ENCODE results near the gene ERFL. TPM values are rescaled to one million over a fixed set of nuclear protein-coding genes. Genes with fewer than 3 reads are reported as not detected.

ERFL gene
- total RNA-seq, 1 experiment from 2014 or later: 0.79 TPM

DNA sequence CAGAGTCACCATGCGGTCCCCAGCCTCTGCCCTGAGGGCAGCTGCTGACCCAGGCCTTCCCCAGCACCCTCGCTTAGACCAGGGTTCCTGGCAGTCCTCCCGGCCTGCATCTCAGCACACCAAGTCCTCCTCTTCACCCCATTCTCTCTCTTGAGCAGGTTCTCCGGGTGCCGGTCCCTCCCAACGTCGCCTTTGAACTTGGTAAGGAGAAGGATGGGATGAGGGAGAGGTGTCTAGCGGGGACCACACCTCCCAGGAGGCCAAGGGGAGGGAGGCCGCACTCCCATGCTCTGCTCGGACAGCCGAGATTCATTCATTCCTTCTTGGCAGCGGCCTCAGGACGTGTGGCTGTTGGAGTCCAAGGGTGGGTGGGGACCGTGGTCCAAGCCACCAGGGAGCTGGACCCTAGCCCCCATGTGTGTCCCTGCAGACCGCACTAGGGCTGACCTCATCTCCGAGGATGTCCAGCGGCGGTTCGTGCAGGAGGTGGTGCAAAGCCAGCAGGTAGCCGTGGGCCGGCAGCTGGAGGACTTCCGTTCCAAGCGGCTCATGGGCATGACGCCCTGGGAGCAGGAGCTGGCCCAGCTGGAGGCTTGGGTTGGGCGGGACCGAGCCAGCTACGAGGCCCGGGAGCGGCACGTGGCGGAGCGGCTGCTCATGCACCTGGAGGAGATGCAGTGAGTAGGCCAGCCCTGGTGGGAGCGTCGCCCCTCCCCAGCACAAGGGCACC lies 35.9 kb downstream of the ERFL start:
- H3K9ac ChIP-seq (ENCODE audit: low read length): no peak overlapping the region

DNA sequence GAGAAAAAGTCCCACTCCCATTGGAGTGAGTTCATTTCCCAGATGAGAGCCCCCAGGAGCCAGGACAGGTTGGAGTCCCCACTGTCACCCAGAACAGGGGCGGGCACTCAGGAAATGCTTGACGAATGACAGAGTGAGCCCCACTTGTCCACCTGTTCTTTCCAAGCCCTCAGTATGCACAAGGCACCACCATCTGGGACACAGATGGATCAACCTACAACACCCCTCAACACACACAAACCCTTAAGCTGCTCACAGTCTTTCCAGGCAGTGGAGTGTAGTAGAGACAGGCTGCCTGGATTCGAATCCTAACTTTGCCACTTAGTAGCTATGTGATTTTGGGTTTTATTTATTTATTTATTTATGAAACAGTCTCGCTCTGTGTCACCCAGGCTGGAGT lies 37.3 kb downstream of the ERFL start:
- H3K27ac ChIP-seq (ENCODE audit: low read depth, low read length): no peak overlapping the region
- no peaks in the 10 kb centered on the region for H4K20me1 ChIP-seq (ENCODE audit: insufficient read depth)
- no peak overlapping the region for H3K4me3 ChIP-seq (replicated peaks in 1 of 2; ENCODE audit: low read depth in 1 of 2, low read length in 2 of 2)
- DNase-seq (ENCODE audit: low read depth, low spot score) (no peak), ATAC-seq (no peak)
- no peak overlapping the region for H3K4me2 ChIP-seq (ENCODE audit: low read length)
- intact Hi-C loops (cut with micrococcal nuclease): no loop called here
- H3K36me3 ChIP-seq (ENCODE audit: control insufficient read depth in 1 of 2, insufficient read depth in 2 of 2, low read length in 2 of 2): peaks cover 13 to 26% of the 10 kb centered on the region in 2 experiments
- no peaks in the 10 kb centered on the region for H3K9me3 ChIP-seq (ENCODE audit: control insufficient read depth in 1 of 2, insufficient read depth in 1 of 2, low read depth in 1 of 2, low read length in 2 of 2)
- no TSS peak for BruUV-seq (replicated peaks)
- ChIA-PET POLR2A (no interaction called here), RAD21 (ENCODE audit: low non-redundant PET in 1 of 2, low total read pairs in 2 of 2, uncharacterized antibody in 2 of 2, unreplicated experiment in 2 of 2) (no interaction called here), CTCF (no interaction called here)
- peaks cover 21 to 31% of the 10 kb centered on the region in 2 experiments for H3K4me1 ChIP-seq (ENCODE audit: control insufficient read depth in 1 of 2, insufficient read depth in 2 of 2, low read length in 2 of 2)
- no peak overlapping the region for H2AFZ ChIP-seq (ENCODE audit: low read depth, low read length, poor library complexity, severe bottlenecking)
- H3K9me2 ChIP-seq (ENCODE audit: insufficient read depth): no peaks in the 10 kb centered on the region
- no peaks in the 10 kb centered on the region for H3K27me3 ChIP-seq (ENCODE audit: insufficient read depth, low read length)
- peaks cover 37% of the 10 kb centered on the region for H3K79me2 ChIP-seq (ENCODE audit: insufficient read depth, low read length)
- no peak overlapping the region for H3K9ac ChIP-seq (ENCODE audit: low read length)
- no peak for TF ChIP-seq CBX3 (IDR thresholded peaks at IDR 0.05; ENCODE audit: low read depth)
- TF ChIP-seq, protein P1, sequence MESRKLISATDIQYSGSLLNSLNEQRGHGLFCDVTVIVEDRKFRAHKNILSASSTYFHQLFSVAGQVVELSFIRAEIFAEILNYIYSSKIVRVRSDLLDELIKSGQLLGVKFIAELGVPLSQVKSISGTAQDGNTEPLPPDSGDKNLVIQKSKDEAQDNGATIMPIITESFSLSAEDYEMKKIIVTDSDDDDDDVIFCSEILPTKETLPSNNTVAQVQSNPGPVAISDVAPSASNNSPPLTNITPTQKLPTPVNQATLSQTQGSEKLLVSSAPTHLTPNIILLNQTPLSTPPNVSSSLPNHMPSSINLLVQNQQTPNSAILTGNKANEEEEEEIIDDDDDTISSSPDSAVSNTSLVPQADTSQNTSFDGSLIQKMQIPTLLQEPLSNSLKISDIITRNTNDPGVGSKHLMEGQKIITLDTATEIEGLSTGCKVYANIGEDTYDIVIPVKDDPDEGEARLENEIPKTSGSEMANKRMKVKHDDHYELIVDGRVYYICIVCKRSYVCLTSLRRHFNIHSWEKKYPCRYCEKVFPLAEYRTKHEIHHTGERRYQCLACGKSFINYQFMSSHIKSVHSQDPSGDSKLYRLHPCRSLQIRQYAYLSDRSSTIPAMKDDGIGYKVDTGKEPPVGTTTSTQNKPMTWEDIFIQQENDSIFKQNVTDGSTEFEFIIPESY (IDR thresholded peaks at IDR 0.05; ENCODE audit: extremely low read depth, insufficient replicate concordance, low read length): no peak
- no peak for TF ChIP-seq ZFX (IDR thresholded peaks at IDR 0.05)
- no peak for TF ChIP-seq EZH2phosphoT487 (IDR thresholded peaks at IDR 0.05; ENCODE audit: borderline replicate concordance)
- TF ChIP-seq SRF (IDR thresholded peaks at IDR 0.05; ENCODE audit: low read depth): no peak
- no peak for TF ChIP-seq ZNF274 (IDR thresholded peaks at IDR 0.05; ENCODE audit: low read depth, low read length)
- no peak for TF ChIP-seq TCF7L2 (IDR thresholded peaks at IDR 0.05; ENCODE audit: borderline replicate concordance, extremely low read depth, insufficient read depth, insufficient read length)
- TF ChIP-seq, protein P2, sequence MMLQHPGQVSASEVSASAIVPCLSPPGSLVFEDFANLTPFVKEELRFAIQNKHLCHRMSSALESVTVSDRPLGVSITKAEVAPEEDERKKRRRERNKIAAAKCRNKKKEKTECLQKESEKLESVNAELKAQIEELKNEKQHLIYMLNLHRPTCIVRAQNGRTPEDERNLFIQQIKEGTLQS (IDR thresholded peaks at IDR 0.05): no peak
- no peak for TF ChIP-seq EGR1 (IDR thresholded peaks at IDR 0.05; ENCODE audit: low read depth)
- no peak for TF ChIP-seq SIN3A (IDR thresholded peaks at IDR 0.05; ENCODE audit: low read depth)
- TF ChIP-seq JUND (IDR thresholded peaks at IDR 0.05): no peak
- no peak for TF ChIP-seq EZH2 (IDR thresholded peaks at IDR 0.05)
- TF ChIP-seq FOSL1 (IDR thresholded peaks at IDR 0.05; ENCODE audit: low read depth): no peak
- no peak for TF ChIP-seq POLR2A (IDR thresholded peaks at IDR 0.05; ENCODE audit: borderline replicate concordance, extremely low read depth, insufficient read depth, insufficient read length)
- TF ChIP-seq, protein P3, sequence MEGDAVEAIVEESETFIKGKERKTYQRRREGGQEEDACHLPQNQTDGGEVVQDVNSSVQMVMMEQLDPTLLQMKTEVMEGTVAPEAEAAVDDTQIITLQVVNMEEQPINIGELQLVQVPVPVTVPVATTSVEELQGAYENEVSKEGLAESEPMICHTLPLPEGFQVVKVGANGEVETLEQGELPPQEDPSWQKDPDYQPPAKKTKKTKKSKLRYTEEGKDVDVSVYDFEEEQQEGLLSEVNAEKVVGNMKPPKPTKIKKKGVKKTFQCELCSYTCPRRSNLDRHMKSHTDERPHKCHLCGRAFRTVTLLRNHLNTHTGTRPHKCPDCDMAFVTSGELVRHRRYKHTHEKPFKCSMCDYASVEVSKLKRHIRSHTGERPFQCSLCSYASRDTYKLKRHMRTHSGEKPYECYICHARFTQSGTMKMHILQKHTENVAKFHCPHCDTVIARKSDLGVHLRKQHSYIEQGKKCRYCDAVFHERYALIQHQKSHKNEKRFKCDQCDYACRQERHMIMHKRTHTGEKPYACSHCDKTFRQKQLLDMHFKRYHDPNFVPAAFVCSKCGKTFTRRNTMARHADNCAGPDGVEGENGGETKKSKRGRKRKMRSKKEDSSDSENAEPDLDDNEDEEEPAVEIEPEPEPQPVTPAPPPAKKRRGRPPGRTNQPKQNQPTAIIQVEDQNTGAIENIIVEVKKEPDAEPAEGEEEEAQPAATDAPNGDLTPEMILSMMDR (IDR thresholded peaks at IDR 0.05 in 2 of 3, conservative IDR thresholded peaks at IDR 0.05 in 1 of 3; ENCODE audit: borderline replicate concordance in 1 of 3, insufficient read depth in 1 of 3, low read depth in 2 of 3, low read length in 2 of 3): no peak
- TF ChIP-seq YY1 (IDR thresholded peaks at IDR 0.05; ENCODE audit: extremely low read depth, insufficient replicate concordance, low read depth, low read length): no peak

More for the DNA sequence above, 35.9 kb downstream of the ERFL start:
- ChIA-PET CTCF (no interaction called here), POLR2A (no interaction called here), RAD21 (ENCODE audit: low non-redundant PET in 1 of 2, low total read pairs in 2 of 2, uncharacterized antibody in 2 of 2, unreplicated experiment in 2 of 2) (no interaction called here)
- no peaks in the 10 kb centered on the region for H3K9me3 ChIP-seq (ENCODE audit: control insufficient read depth in 1 of 2, insufficient read depth in 1 of 2, low read depth in 1 of 2, low read length in 2 of 2)
- H2AFZ ChIP-seq (ENCODE audit: low read depth, low read length, poor library complexity, severe bottlenecking): no peak overlapping the region
- no peak overlapping the region for H3K4me2 ChIP-seq (ENCODE audit: low read length)
- TF ChIP-seq RAD21 (IDR thresholded peaks at IDR 0.05; ENCODE audit: low read depth): no peak
- TF ChIP-seq ELF1 (IDR thresholded peaks at IDR 0.05; ENCODE audit: borderline replicate concordance, low read depth): no peak
- TF ChIP-seq YY1 (IDR thresholded peaks at IDR 0.05; ENCODE audit: extremely low read depth, insufficient replicate concordance, low read depth, low read length): no peak
- no peak for TF ChIP-seq JUND (IDR thresholded peaks at IDR 0.05)
- intact Hi-C loops (cut with micrococcal nuclease): no loop called here
- H3K4me3 ChIP-seq (replicated peaks in 1 of 2; ENCODE audit: low read depth in 1 of 2, low read length in 2 of 2): no peak overlapping the region
- no peak overlapping the region; the same call in 1 of the 2 replicates for H3K27ac ChIP-seq (ENCODE audit: low read depth, low read length)
- H3K9me2 ChIP-seq (ENCODE audit: insufficient read depth): no peaks in the 10 kb centered on the region
- H3K27me3 ChIP-seq (ENCODE audit: insufficient read depth, low read length): no peaks in the 10 kb centered on the region
- ATAC-seq (no peak), DNase-seq (ENCODE audit: low read depth, low spot score) (no peak)
- peaks cover 23% of the 10 kb centered on the region; the same call in 1 of the 2 replicates for H3K79me2 ChIP-seq (ENCODE audit: insufficient read depth, low read length)
- H4K20me1 ChIP-seq (ENCODE audit: insufficient read depth): no peaks in the 10 kb centered on the region
- H3K4me1 ChIP-seq (ENCODE audit: control insufficient read depth in 1 of 2, insufficient read depth in 2 of 2, low read length in 2 of 2): peaks cover 7 to 17% of the 10 kb centered on the region in 2 experiments
- H3K36me3 ChIP-seq (ENCODE audit: control insufficient read depth in 1 of 2, insufficient read depth in 2 of 2, low read length in 2 of 2): peaks cover 13 to 31% of the 10 kb centered on the region in 2 experiments
- BruUV-seq (replicated peaks): no TSS peak

Data from HCT116 (cell line).